HG03135 (cell line): ENCODE data around the gene WDR18.
"Not testable (repeated sequence)": the region's sequence is repeated elsewhere in the genome, so short reads cannot be mapped to it uniquely, and the experiment has no call there.

Experiments used
- ATAC-seq: cut with Tn5 transposase; IDR thresholded peaks from one replicate; pipeline ENCODE4 v1.9.1; 2021; ENCODE audit warnings: mild to moderate bottlenecking, moderate library complexity; ENCODE audit not compliant: unreplicated experiment

The WDR18 gene

GRCh38 chr19:948842-949496 lies 35.2 kb upstream of the WDR18 start:
- no peak for ATAC-seq

DNA sequence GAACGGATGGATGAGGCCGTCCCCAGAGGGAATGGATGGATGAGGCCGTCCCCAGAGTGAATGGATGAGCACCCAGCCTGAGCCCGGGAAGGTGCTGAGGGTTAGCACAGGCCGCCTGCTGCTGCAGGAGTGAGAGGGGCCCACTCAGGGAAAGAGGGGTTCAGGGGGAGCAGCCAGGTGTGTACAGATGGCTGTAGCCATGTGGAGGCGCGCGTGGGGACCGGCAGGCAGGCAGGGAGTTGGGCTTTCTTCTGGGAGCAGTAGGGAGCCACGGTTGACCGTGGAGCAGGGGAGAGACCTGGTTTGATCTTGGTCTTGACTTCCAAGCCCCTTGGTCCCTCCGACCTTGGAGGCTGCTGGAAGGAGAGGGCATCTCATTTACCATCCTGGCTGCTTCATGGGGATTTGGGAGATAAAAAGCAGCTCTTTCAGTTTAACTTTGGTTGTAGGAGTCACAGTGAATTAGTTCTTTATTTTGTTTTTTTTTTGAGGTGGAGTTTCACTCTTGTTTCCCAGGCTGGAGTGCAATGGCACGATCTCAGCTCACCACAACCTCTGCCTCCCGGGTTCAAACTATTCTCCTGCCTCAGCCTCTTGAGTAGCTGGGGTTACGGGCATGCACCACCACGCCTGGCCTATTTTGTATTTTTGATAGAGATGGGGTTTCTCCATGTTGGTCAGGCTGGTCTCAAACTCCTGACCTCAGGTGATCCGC lies 33.6 kb upstream of the WDR18 start:
- no peak for ATAC-seq

GRCh38 chr19:952049-952679 lies 32.0 kb upstream of the WDR18 start:
- no peak for ATAC-seq

- no peak for ATAC-seq
Measured at GRCh38 chr19:952680-953444, 31.3 kb upstream of the WDR18 start.

GRCh38 chr19:953445-954271 lies 30.5 kb upstream of the WDR18 start:
- no peak for ATAC-seq

DNA sequence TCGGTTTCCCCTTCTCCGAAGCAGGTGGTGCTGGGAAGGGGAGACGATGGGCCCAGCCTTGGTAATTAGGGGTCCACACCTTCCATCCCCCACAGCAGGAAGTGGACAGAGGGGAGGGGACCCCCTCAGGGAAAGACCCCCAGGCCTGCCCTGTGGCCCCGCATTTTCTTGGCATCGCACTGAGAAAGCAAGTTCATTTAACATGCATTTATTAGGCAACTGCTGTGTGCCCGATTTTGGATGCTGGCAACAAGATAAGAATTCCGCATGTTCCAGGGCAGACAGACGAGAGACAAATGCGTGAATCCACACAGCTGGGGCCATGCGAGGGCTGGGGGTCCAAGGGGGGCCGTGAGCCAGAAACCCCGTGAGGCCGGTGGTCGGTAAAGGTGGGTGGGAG lies 29.9 kb upstream of the WDR18 start:
- no peak for ATAC-seq

DNA sequence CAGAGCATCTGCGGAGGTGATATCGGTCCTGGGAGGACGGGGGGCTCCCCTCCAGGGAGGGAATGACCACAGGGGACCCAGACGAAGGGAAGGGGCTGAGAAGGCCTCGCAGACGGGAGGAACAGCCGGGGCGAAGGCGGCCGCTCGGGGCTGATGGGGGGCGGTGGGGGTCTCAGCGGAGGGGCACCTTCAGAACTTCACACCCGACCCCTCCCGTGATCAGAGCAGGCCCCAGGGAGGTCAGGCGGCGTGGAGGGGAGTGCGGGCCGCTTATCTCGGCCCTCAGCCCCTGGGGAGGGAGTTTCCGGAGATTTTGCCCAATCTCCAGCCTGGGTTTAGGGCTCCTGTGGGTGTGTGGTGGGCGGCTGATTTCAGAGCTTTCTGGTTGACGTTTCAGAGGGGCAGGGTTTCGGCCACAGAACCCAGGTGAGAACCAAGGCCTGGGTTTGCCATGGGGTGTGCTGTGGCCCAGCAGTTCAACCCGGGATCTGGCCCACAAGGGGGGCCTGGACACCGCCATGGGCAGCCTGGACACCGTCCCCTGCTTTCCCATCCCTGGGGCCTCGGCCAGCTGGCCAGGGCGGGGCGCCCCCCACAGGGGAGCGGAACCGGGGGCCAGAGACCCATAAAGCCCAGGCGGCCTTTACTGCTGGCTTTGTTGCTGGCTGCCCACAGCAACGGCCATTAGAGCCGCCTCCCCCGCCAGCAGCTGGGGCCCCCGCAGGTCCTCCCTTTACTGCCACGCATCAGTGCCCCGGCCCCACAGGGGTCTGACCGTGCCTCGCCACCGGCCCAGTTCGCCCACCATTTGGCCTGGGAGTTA lies 29.3 kb upstream of the WDR18 start:
- ATAC-seq: no peak

- no peak for ATAC-seq
Measured at GRCh38 chr19:955803-956765, 28.1 kb upstream of the WDR18 start.

DNA sequence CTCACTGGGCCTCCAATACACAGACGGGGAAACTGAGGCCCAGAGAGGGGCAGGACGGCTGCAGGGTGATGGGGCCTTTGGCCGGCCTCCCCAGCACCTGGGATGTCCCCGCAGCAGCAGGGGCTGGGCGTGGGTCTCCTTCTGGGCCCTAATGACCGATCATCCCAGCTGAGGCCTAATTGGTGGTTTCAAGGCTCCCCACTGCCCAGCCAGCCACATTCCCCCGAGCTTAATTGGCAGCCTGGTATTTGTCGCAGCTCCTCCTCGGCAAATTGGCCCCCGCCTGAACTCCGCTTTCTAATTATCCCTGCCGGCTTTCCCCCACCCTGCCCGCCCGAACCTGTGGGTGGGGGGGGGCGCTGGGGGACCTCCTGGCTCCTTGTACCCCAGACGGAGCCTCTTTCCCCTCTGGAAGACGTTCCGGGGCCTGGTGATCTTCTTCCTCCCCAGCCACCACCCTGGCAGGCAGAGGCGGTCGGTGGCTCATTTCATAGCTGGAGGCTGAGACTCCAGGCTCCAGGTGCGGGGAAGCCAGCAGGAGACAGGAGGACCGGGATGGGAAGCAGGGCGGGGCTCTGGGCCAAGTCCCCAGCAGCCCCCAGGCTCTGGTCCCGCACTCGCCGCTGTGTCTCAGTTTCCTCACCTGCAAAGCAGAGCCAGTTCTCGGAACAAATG lies 27.2 kb upstream of the WDR18 start:
- ATAC-seq: no peak

DNA sequence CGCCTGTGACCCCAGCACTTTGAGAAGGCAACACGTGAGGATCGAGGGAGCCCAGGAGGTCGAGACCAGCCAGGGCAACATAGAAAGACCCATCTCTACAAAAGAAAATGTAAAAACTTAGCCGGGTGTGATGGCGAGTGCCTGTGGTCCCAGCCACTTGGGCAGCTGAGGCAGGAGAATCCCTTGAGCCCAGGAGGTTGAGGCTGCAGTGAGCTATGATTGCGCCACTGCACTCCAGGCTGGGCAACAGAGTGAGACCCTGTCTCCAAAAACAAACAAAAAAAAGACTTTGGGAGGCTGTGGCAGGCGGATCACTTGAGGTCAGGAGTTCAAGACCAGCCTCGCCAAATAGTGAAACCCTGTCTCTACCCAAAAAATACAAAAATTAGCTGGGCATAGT lies 26.6 kb upstream of the WDR18 start:
- ATAC-seq: not testable (repeated sequence)

GRCh38 chr19:958967-959855 lies 24.9 kb upstream of the WDR18 start:
- ATAC-seq: no peak

GRCh38 chr19:960020-960419 lies 24.1 kb upstream of the WDR18 start:
- ATAC-seq: no peak

GRCh38 chr19:960601-960938 lies 23.6 kb upstream of the WDR18 start:
- ATAC-seq: no peak

DNA sequence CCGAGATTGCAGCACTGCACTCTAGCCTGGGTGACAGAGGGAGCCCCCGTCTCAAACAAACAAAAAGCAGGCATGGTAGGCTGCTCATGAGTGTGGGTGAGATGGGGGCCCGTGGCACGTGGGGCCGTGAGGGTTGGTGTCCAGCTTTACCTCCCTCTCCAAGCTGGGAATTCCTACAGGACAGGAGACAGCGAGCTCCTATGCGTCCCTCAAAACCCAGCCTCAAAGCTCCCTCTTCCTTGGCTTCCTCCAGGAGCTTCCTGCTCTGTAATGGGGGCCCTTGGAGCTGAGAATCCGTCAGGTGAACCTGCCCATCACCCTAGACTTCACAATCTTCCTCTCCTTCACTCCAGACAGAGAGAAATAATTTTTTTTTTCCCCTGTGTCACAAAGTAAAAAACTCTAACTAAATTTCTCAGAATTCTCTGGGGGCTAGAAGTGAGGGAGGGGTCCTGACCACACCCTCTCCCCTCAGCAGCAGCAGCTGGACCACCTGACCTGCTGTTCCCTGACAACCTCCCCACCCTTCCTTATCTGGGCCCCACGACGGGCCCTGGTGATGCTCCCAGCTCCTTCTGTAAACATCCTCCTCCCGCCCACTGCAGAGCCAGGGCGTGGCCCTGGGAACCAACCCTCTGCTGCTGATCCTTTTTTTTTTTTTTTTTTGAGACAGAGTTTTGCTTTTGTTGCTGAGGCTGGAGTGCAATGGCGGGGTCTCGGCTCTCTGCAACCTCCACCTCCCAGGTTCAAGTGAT lies 22.1 kb upstream of the WDR18 start:
- no peak for ATAC-seq

GRCh38 chr19:962683-963400 lies 21.3 kb upstream of the WDR18 start:
- ATAC-seq: no peak

DNA sequence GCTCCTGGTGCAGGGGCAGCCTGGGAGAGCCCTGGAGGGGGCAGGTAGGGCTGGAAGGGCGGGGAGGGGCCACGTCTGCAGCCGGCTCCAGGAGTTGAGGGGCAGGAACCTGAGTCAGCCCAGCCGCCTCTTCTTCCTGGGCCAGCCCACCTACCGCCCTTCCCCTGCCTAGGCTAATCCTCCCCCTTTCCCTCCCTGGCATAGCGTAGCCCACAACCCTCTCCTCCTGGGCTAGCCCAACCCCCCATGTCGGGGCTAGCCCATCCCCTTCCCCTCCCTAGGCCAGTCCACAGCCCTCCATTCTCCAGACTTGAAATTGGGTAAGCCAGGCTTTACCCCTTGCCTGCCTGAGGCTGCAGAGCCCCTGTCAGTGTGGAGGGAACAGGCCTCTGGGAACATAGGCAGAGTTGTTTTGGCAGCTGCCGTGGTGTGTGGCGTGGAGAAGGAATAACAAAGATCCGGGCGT lies 20.6 kb upstream of the WDR18 start:
- ATAC-seq: no peak
